ENCODE measurements around the gene SCPEP1.

DNA sequence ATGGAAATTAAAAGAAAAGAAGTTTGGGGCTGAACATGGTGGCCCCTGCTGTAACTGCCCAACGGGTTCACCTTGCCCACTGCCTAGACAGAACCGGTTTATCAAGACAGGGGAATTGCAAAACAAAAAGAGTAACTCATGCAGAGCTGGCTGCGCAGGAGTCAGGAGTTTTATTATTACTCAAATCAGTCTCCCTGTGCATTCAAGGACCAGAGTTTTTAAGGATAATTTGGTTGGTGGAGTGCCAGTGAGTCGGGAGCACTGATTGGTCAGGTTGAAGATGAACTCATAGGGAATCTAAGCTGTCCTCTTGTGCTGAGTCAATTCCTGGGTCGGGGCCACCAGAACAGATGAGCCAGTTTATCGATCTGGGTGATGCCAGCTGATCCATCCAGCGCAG lies 4.4 kb upstream of the SCPEP1 start:
- TF ChIP-seq YY1 (IDR thresholded peaks at IDR 0.05; ENCODE audit: insufficient read depth, insufficient read length) (no peak), ZNF274 (IDR thresholded peaks at IDR 0.05; ENCODE audit: low read depth, low read length) (no peak), SUZ12 (IDR thresholded peaks at IDR 0.05; ENCODE audit: extremely low read depth, insufficient read depth, insufficient read length) (no peak)

Data from NT2/D1 (cell line).